GM10248 (cell line): ENCODE data around the gene SLC45A3.

ENCODE experiments used
- CTCF ChIA-PET: fragments of 300-600 bp; sonication (Branson Sonifier 250); formaldehyde crosslinking; extraction: SDS; loops from one replicate; lab custom pipeline; 2021; ENCODE audit warnings: antibody characterized with exemption; lab: Yijun Ruan, JAX
- POLR2A ChIA-PET: fragments of 350-650 bp; sonication (Branson Sonifier 250); formaldehyde crosslinking; extraction: SDS; loops from one replicate; lab custom pipeline; 2020; ENCODE audit warnings: antibody characterized with exemption; lab: Yijun Ruan, JAX
- DNase-seq: peaks from one replicate; pipeline ENCODE4 v3.0.0; 2012; ENCODE audit errors: extremely low spot score
- TF ChIP-seq, protein P1 (sequence below): IDR thresholded peaks from 2 replicates; pipeline ENCODE4 v1.5.1; 2012; ENCODE audit warnings: mild to moderate bottlenecking, low read depth; ENCODE audit errors: extremely low read depth, missing control alignments, control extremely low read depth

Gene SLC45A3

GRCh38 chr1:205662791-205663190 lies 17.5 kb downstream of the SLC45A3 start:
- ChIA-PET POLR2A (no interaction called here), CTCF (interaction anchor here (1.0 to 11.9 kb wide), 5 partner anchors 18 to 315 kb away, joined by 3 to 509 read pairs (median 173); no protein-coding TSS in a partner anchor)
- DNase-seq = no peak
- TF ChIP-seq, protein P1, sequence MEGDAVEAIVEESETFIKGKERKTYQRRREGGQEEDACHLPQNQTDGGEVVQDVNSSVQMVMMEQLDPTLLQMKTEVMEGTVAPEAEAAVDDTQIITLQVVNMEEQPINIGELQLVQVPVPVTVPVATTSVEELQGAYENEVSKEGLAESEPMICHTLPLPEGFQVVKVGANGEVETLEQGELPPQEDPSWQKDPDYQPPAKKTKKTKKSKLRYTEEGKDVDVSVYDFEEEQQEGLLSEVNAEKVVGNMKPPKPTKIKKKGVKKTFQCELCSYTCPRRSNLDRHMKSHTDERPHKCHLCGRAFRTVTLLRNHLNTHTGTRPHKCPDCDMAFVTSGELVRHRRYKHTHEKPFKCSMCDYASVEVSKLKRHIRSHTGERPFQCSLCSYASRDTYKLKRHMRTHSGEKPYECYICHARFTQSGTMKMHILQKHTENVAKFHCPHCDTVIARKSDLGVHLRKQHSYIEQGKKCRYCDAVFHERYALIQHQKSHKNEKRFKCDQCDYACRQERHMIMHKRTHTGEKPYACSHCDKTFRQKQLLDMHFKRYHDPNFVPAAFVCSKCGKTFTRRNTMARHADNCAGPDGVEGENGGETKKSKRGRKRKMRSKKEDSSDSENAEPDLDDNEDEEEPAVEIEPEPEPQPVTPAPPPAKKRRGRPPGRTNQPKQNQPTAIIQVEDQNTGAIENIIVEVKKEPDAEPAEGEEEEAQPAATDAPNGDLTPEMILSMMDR = no peak

- TF ChIP-seq, protein P1 = no peak
- ChIA-PET CTCF (interaction anchor here (1.0 to 11.9 kb wide), 8 partner anchors 12 to 316 kb away, joined by 3 to 509 read pairs (median 68); partner anchors contain the start of gene SLC45A3), POLR2A (interaction anchor here (0.6 kb wide), 1 partner anchor 118 kb away, joined by 4 read pairs; no protein-coding TSS in a partner anchor)
These were observed 18.1 kb downstream of the SLC45A3 start for GRCh38 chr1:205662135-205662738.

GRCh38 chr1:205661429-205662134 lies 18.7 kb downstream of the SLC45A3 start:
- no peak for DNase-seq
- CTCF ChIA-PET = interaction anchor here (1.0 to 11.9 kb wide), 11 partner anchors 6 to 317 kb away, joined by 3 to 509 read pairs (median 105); partner anchors contain the start of gene SLC45A3
- POLR2A ChIA-PET = interaction anchor here (0.6 kb wide), 1 partner anchor 119 kb away, joined by 4 read pairs; no protein-coding TSS in a partner anchor
- TF ChIP-seq, protein P1 = no peak

More at GRCh38 chr1:205662135-205662738, 18.1 kb downstream of the SLC45A3 start:
- DNase-seq = no peak

- TF ChIP-seq, protein P1 = no peak
- ChIA-PET CTCF (interaction anchor here (0.9 to 11.9 kb wide), 20 partner anchors 7 to 323 kb away, joined by 3 to 509 read pairs (median 30); partner anchors contain the start of genes ELK4 and SLC45A3), POLR2A (no interaction called here)
- DNase-seq = no peak
These were observed 19.9 kb downstream of the SLC45A3 start for GRCh38 chr1:205660361-205660760.

- CTCF ChIA-PET = interaction anchor here (0.8 to 11.9 kb wide), 86 partner anchors 9 to 449 kb away, joined by 3 to 509 read pairs (median 6); partner anchors contain the start of genes ELK4 and SLC45A3
- peak; percentile 89 for DNase-seq
- POLR2A ChIA-PET = no interaction called here
- TF ChIP-seq, protein P1 = peak; percentile 97
These were observed 21.2 kb downstream of the SLC45A3 start for GRCh38 chr1:205658943-205659581.

DNA sequence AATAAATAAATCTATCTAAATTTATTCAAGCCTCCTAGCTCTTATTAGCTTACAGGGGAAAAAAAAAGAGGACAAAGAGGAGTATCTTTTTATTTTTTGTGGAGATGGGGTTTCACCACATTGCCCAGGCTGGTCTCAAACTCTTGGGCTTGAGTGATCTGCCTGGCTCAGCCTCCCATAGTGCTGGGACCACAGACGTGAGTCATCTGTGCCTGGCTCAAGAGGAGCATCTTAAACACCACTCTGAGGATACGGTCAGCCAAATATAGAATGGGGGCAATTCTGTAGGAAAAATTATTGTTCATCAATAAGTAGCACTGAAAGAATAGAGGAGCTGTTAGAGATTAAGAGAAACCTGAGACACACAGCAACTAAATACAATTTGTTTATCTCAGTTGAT lies 24.1 kb downstream of the SLC45A3 start:
- CTCF ChIA-PET = interaction anchor here (0.6 to 11.9 kb wide), 20 partner anchors 11 to 331 kb away, joined by 3 to 509 read pairs (median 28); partner anchors contain the start of gene SLC45A3

More for the DNA sequence above, 24.1 kb downstream of the SLC45A3 start:
- TF ChIP-seq, protein P1 = no peak
- POLR2A ChIA-PET = no interaction called here
- no peak for DNase-seq
